BLaER1 (cell line): ENCODE measurements around the gene RBBP4.

Experiments
- H3K27ac ChIP-seq: shearing (Covaris generic); formaldehyde crosslinking; 2 replicates; pipeline ENCODE4 v1.8.1; 2022
- H3K27me3 ChIP-seq: shearing (Covaris generic); formaldehyde crosslinking; 2 replicates; pipeline ENCODE4 v1.8.1; 2022
- H3K36me3 ChIP-seq: shearing (Covaris generic); formaldehyde crosslinking; 2 replicates; pipeline ENCODE4 v1.8.1; 2022
- H3K4me1 ChIP-seq: shearing (Covaris generic); formaldehyde crosslinking; 2 replicates; pipeline ENCODE4 v1.8.1; 2022
- H3K4me2 ChIP-seq: shearing (Covaris generic); formaldehyde crosslinking; 2 replicates; pipeline ENCODE4 v1.8.1; 2022
- H3K4me3 ChIP-seq: shearing (Covaris generic); formaldehyde crosslinking; 2 replicates; pipeline ENCODE4 v1.8.1; 2022
- H3K9ac ChIP-seq: shearing (Covaris generic); formaldehyde crosslinking; 2 replicates; pipeline ENCODE4 v1.8.1; 2022
- H3K9me3 ChIP-seq: shearing (Covaris generic); formaldehyde crosslinking; 2 replicates; pipeline ENCODE4 v1.8.1; 2022
- H4K20me1 ChIP-seq: shearing (Covaris generic); formaldehyde crosslinking; 2 replicates; pipeline ENCODE4 v1.8.1; 2022
- Cebpa-rat ChIP-seq: shearing (Covaris generic); IDR thresholded peaks from 2 replicates; pipeline ENCODE4 v1.8.1; 2022

The RBBP4 gene

DNA sequence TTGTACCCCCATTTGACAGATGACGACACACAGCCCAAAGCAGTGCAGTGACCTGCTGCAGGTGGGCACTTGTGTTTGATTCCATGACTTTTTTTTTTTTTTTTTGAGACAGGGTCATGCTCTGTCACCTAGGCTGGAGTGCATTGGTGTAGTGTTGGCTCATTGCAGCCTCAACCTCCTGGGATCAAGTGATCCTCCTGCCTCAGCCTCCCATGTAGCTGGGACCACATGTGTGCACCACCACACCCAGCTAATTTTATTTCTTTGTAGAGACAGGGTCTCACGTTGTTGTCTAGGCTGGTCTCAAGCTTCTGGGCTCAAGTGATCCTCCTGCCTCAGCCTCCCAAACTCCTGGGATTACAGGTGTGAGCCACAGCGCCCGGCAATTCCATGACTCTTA is 66.5 kb downstream of the RBBP4 start:
- Histone ChIP-seq H3K4me1 (peaks cover 19% of the 10 kb centered on the region), H3K36me3 (no peaks in the 10 kb centered on the region), H3K4me2 (peak overlapping the region; percentile 57; the same call in 1 of the 2 replicates), H3K9ac (no peak overlapping the region), H4K20me1 (no peaks in the 10 kb centered on the region), H3K27me3 (no peaks in the 10 kb centered on the region), H3K9me3 (no peaks in the 10 kb centered on the region), H3K27ac (no peak overlapping the region), H3K4me3 (no peak overlapping the region)
- TF ChIP-seq Cebpa-rat, result no peak

DNA sequence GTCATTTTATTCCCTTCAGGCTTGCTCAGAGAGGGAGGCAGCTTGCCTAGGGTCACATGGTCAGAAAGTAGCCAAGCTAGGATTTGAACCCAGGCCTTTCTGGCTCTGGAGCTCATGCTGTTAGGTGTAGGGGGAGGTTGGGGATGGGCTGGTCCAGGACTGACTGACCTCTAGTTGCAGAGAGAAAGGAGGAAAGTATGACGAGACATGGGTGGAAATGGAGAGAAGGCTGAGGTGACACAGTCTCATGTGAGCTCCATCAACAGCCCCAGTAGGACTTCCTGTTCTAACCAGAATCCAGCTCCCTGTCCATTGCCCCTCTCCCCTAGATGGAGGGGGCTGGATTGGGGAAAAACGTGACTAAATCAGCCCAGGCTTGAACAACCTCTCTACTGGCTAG is 67.0 kb downstream of the RBBP4 start:
- no peak overlapping the region for H3K9ac ChIP-seq
- no peak overlapping the region for H3K4me2 ChIP-seq
- no peaks in the 10 kb centered on the region for H3K9me3 ChIP-seq
- no peak overlapping the region for H3K4me3 ChIP-seq
- no peaks in the 10 kb centered on the region for H3K27me3 ChIP-seq
- H3K4me1 ChIP-seq, result peaks cover 16% of the 10 kb centered on the region
- no peaks in the 10 kb centered on the region for H4K20me1 ChIP-seq
- no peak for TF ChIP-seq Cebpa-rat
- H3K27ac ChIP-seq, result no peak overlapping the region
- H3K36me3 ChIP-seq, result no peaks in the 10 kb centered on the region

GRCh38 chr1:32718527-32718926 is 67.5 kb downstream of the RBBP4 start:
- H3K9ac ChIP-seq, result no peak overlapping the region
- no peaks in the 10 kb centered on the region for H3K9me3 ChIP-seq
- peaks cover 20% of the 10 kb centered on the region for H3K4me1 ChIP-seq
- H4K20me1 ChIP-seq, result no peaks in the 10 kb centered on the region
- no peak for TF ChIP-seq Cebpa-rat
- no peak overlapping the region for H3K4me3 ChIP-seq
- no peaks in the 10 kb centered on the region for H3K36me3 ChIP-seq
- H3K27me3 ChIP-seq, result no peaks in the 10 kb centered on the region
- H3K4me2 ChIP-seq, result no peak overlapping the region
- H3K27ac ChIP-seq, result no peak overlapping the region

DNA sequence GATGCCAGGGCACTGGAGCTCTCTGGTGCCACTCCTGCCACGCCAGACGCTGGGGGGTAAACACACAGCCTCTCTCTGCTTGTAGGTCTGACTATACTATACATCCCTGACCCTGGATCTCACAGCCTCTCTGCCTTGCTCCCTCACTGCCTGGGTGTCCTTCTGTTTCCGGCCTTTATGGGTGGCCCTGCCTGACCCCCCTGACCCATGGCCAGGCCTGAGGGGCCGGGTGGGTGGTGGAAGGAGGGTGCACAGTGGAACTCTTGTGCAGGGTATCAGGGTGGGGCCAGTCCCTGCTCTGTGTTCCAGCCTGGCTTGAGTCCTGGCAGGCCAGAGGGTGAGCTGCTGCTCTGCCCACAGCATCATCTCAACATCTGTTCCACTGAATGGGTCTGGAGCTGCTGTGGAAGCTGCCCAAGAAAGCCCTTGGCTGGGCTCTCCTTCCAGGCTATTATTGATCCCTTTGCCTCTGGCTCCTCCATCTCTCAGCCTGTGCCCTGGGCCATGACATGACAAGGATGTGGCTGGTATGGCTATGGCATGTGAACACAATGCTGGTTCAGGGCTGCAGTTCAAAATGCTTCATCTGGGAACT is 68.8 kb downstream of the RBBP4 start:
- H3K27me3 ChIP-seq, result no peaks in the 10 kb centered on the region
- peaks cover 27% of the 10 kb centered on the region for H3K4me1 ChIP-seq
- H3K4me3 ChIP-seq, result no peak overlapping the region
- no peaks in the 10 kb centered on the region for H4K20me1 ChIP-seq
- H3K27ac ChIP-seq, result no peak overlapping the region
- no peaks in the 10 kb centered on the region for H3K36me3 ChIP-seq
- no peaks in the 10 kb centered on the region for H3K9me3 ChIP-seq
- H3K9ac ChIP-seq, result no peak overlapping the region
- TF ChIP-seq Cebpa-rat, result no peak
- H3K4me2 ChIP-seq, result no peak overlapping the region

- Histone ChIP-seq H3K27me3 (no peaks in the 10 kb centered on the region), H3K9me3 (no peaks in the 10 kb centered on the region), H3K4me1 (peaks cover 28% of the 10 kb centered on the region), H3K4me3 (no peak overlapping the region), H4K20me1 (no peaks in the 10 kb centered on the region), H3K36me3 (no peaks in the 10 kb centered on the region), H3K27ac (peak overlapping the region; percentile 72), H3K4me2 (peak overlapping the region; percentile 78), H3K9ac (no peak overlapping the region; the same call in 1 of the 2 replicates)
- no peak for TF ChIP-seq Cebpa-rat
Observed at GRCh38 chr1:32724678-32725614, 73.9 kb downstream of the RBBP4 start.

- H4K20me1 ChIP-seq, result no peaks in the 10 kb centered on the region
- no peak overlapping the region for H3K4me3 ChIP-seq
- no peaks in the 10 kb centered on the region for H3K36me3 ChIP-seq
- peak overlapping the region; percentile 78 for H3K4me2 ChIP-seq
- TF ChIP-seq Cebpa-rat, result no peak
- H3K4me1 ChIP-seq, result peaks cover 32% of the 10 kb centered on the region
- no peaks in the 10 kb centered on the region for H3K9me3 ChIP-seq
- H3K27me3 ChIP-seq, result no peaks in the 10 kb centered on the region
- peak overlapping the region; percentile 72 for H3K27ac ChIP-seq
- H3K9ac ChIP-seq, result no peak overlapping the region; the same call in 1 of the 2 replicates
Observed at GRCh38 chr1:32725615-32725982, 74.6 kb downstream of the RBBP4 start.

- TF ChIP-seq Cebpa-rat, result no peak
- peaks cover 32% of the 10 kb centered on the region for H3K4me1 ChIP-seq
Observed at GRCh38 chr1:32727876-32728275, 76.9 kb downstream of the RBBP4 start.

DNA sequence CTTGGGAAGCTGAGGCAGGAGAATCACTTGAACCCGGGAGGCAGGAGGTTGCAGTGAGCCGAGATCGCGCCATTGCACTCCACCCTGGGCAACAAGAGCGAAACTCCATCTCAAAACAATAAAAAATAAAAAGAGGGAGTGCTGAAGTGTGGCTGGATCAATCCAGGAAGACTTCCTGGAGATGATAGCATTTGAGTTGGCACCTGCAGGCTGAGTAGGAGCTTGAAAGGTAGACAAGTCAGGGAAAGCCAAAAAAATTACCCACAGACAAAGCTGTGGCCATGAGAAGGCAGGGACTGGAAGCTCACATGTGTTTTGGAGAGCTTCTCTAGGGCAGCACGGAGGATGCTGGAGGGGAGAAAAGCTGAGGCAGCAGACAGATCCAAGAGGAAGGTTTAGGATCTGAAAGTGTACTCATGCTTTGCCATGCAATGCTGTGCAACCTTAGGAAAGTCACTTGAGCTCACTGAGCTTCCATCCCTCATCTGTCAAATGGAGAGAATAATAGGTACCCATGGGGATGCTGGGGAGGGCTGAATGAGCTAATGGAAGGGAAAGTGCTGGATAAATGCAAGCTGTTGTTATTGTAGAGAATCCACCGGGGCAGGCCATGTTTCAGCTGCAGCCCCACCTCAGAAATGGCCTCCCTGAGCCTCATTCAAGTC is 77.5 kb downstream of the RBBP4 start:
- no peak overlapping the region for H3K4me3 ChIP-seq
- no peaks in the 10 kb centered on the region for H3K36me3 ChIP-seq
- no peak for TF ChIP-seq Cebpa-rat
- H3K4me1 ChIP-seq, result peaks cover 25% of the 10 kb centered on the region
- H3K27me3 ChIP-seq, result no peaks in the 10 kb centered on the region
- H3K27ac ChIP-seq, result no peak overlapping the region
- no peaks in the 10 kb centered on the region for H3K9me3 ChIP-seq
- H4K20me1 ChIP-seq, result no peaks in the 10 kb centered on the region
- no peak overlapping the region for H3K4me2 ChIP-seq
- H3K9ac ChIP-seq, result no peak overlapping the region

More at GRCh38 chr1:32727876-32728275, 76.9 kb downstream of the RBBP4 start:
- Histone ChIP-seq H4K20me1 (no peaks in the 10 kb centered on the region), H3K27ac (no peak overlapping the region), H3K27me3 (no peaks in the 10 kb centered on the region), H3K4me2 (no peak overlapping the region), H3K9me3 (no peaks in the 10 kb centered on the region), H3K36me3 (no peaks in the 10 kb centered on the region), H3K4me3 (no peak overlapping the region), H3K9ac (no peak overlapping the region)

DNA sequence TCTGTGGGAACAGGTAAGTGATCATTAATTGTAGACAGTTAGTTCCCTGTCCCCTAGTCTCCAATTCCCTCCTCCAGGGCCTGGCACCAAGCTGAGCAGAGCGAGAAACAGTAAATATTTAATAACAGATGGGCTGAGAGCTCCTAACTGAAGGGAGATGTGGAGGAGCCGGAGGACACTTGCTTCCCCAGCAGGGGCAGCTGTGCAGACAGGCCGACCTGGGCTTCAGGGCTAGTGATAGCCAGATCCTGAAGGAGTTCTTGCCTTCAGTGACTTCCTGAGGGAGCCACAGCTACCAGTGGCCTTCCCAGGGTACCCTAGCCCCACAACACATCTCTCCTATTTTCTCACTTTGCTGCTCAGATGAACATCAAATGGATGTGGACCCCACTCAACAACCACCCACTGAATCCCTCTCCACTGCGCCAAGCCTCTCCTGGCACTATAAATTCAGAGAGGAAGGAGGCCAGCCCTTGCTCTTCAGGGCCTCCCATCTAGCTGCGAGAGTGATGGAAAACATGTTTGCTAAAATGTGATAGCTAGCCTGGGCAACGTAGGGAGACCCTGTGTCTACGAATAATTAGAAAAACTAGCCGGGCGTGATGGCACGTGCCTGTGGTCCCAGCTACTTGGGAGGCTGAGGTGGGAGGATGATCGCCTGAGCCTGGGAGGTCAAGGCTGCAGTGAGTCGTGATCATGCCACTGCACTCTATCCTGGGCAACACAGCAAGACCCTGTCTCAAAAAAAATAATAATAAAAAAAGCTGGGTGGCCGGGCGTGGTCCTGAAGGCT is 78.4 kb downstream of the RBBP4 start:
- Histone ChIP-seq H3K4me2 (peak overlapping the region; percentile 34; the same call in 1 of the 2 replicates), H3K27ac (no peak overlapping the region), H3K9ac (no peak overlapping the region), H3K27me3 (no peaks in the 10 kb centered on the region), H4K20me1 (no peaks in the 10 kb centered on the region), H3K9me3 (no peaks in the 10 kb centered on the region), H3K4me3 (no peak overlapping the region), H3K4me1 (peaks cover 29% of the 10 kb centered on the region), H3K36me3 (no peaks in the 10 kb centered on the region)
- TF ChIP-seq Cebpa-rat, result no peak
